WERI-Rb-1 (cell line): ENCODE measurements around the gene FKBP4.
A peak's percentile ranks its signal among the peaks of the same experiment; 100 is the strongest.

Source experiments
- DNase-seq: peaks from one replicate; pipeline ENCODE4 v3.0.0-alpha.2; 2020
- H3K27ac ChIP-seq: fragments of 250-450 bp; sonication (Bioruptor Pico); 2 replicates; pipeline ENCODE4 v1.5.1; 2020; ENCODE audit warnings: mild to moderate bottlenecking, moderate library complexity
- H3K27me3 ChIP-seq: fragments of 250-450 bp; sonication (Bioruptor Pico); 2 replicates; pipeline ENCODE4 v1.5.1; 2021; ENCODE audit warnings: mild to moderate bottlenecking, low read depth, moderate library complexity; ENCODE audit not compliant: insufficient read depth, severe bottlenecking
- H3K36me3 ChIP-seq: fragments of 250-450 bp; sonication (Bioruptor Pico); 2 replicates; pipeline ENCODE4 v1.5.1; 2020; ENCODE audit warnings: mild to moderate bottlenecking, moderate library complexity
- H3K4me3 ChIP-seq: 2 replicates; pipeline ENCODE4 v1.5.1; 2011; ENCODE audit warnings: low read depth, mild to moderate bottlenecking, control low read depth, low read length
- H3K9me3 ChIP-seq: fragments of 250-450 bp; sonication (Bioruptor Pico); 2 replicates; pipeline ENCODE4 v1.5.1; 2021; ENCODE audit warnings: mild to moderate bottlenecking, moderate library complexity; ENCODE audit not compliant: severe bottlenecking
- CTCF ChIP-seq: IDR thresholded peaks from 2 replicates; pipeline ENCODE4 v1.5.1; 2011; ENCODE audit warnings: low read depth, mild to moderate bottlenecking, control low read depth, inconsistent platforms, low read length

Gene FKBP4

GRCh38 chr12:2853626-2854025 lies 58.9 kb downstream of the FKBP4 start:
- no peak overlapping the region for H3K27ac ChIP-seq
- no peaks in the 10 kb centered on the region for H3K27me3 ChIP-seq
- H3K36me3 ChIP-seq = peaks cover 10% of the 10 kb centered on the region
- peak; percentile 81 for DNase-seq
- H3K9me3 ChIP-seq = no peaks in the 10 kb centered on the region
- no peak overlapping the region for H3K4me3 ChIP-seq
- peak; percentile 94 for TF ChIP-seq CTCF
